Panc1 (cell line): ENCODE results near the gene STEAP1B. TPM values are rescaled to one million over a fixed set of nuclear protein-coding genes. Genes with fewer than 3 reads are reported as not detected.

ENCODE experiments used
- ATAC-seq: fragments of 200-7000 bp; cut with Tn5 transposase; 2 replicates; pipeline ENCODE4 v1.9.1; 2020; ENCODE audit warnings: mild to moderate bottlenecking, moderate library complexity
- BruUV-seq: library from RNA; stranded (reverse); fragments of 400-500 nt; replicated peaks from 2 replicates; lab custom pipeline; 2021; lab: Mats Ljungman, UMichigan
- CTCF ChIA-PET: fragments of 300-600 bp; sonication (Branson Sonifier 250); formaldehyde crosslinking; loops from one replicate; lab custom pipeline; 2022; ENCODE audit warnings: antibody characterized with exemption; lab: Charles Lee
- POLR2A ChIA-PET: fragments of 300-600 bp; sonication (Branson Sonifier 250); formaldehyde crosslinking; loops from one replicate; lab custom pipeline; 2022; ENCODE audit warnings: antibody characterized with exemption; lab: Charles Lee
- DNase-seq: peaks from one replicate; pipeline ENCODE4 v3.0.0-alpha.2; 2010; ENCODE audit warnings: low read depth, low spot score
- H3K27ac ChIP-seq: 2 replicates; pipeline ENCODE4 v1.5.1; 2011; ENCODE audit warnings: mild to moderate bottlenecking, low read length, inconsistent platforms
- H3K27me3 ChIP-seq: fragments of 200-500 bp; sonication (Bioruptor generic); 2 replicates; pipeline ENCODE4 v1.6.0; 2014; ENCODE audit warnings: low read length, inconsistent platforms; ENCODE audit not compliant: control insufficient read depth, insufficient read depth
- H3K36me3 ChIP-seq: fragments of 200-500 bp; sonication (Bioruptor generic); 2 replicates; pipeline ENCODE4 v1.5.1; 2014; ENCODE audit warnings: inconsistent platforms, mild to moderate bottlenecking, low read length, moderate library complexity; ENCODE audit not compliant: control insufficient read depth, insufficient read depth
- H3K4me1 ChIP-seq: 2 replicates; pipeline ENCODE4 v1.5.1; 2011; ENCODE audit warnings: inconsistent platforms, mild to moderate bottlenecking, low read length, moderate library complexity; ENCODE audit not compliant: control insufficient read depth, insufficient read depth
- H3K4me3 ChIP-seq, 2 experiments: 2 replicates each; pipeline ENCODE4 v1.5.1; 2011 to 2012; ENCODE audit warnings: low read depth in 2 of 2, low read length in 2 of 2, mild to moderate bottlenecking in 2 of 2, inconsistent platforms in 1 of 2, moderate library complexity in 1 of 2
- H3K9me3 ChIP-seq: fragments of 200-500 bp; sonication (Bioruptor generic); 2 replicates; pipeline ENCODE4 v1.5.1; 2014; ENCODE audit warnings: low read depth, mild to moderate bottlenecking, inconsistent platforms, low read length, moderate library complexity; ENCODE audit not compliant: control insufficient read depth, insufficient read depth
- POLR2AphosphoS5 ChIP-seq: IDR thresholded peaks from 2 replicates; pipeline ENCODE4 v1.6.1; 2012; ENCODE audit warnings: mild to moderate bottlenecking, low read depth, low read length, moderate library complexity
- SIN3A ChIP-seq: IDR thresholded peaks from 2 replicates; pipeline ENCODE4 v1.6.1; 2012; ENCODE audit warnings: low read depth, mild to moderate bottlenecking, low read length, moderate library complexity, borderline replicate concordance; ENCODE audit not compliant: insufficient read depth
- TCF7L2 ChIP-seq: IDR thresholded peaks from 2 replicates; pipeline ENCODE4 v1.6.1; 2011; ENCODE audit warnings: mild to moderate bottlenecking, low read depth, low read length, inconsistent platforms
- in situ Hi-C: cut with HindIII; loops from 2 replicates; pipeline ENCODE4 v1.10.0; 2016; ENCODE audit warnings: low sequenced_read_pairs, low pct_unique_long_range_greater_than_20kb
- intact Hi-C: fragments of 100-400 bp; cut with micrococcal nuclease; formaldehyde crosslinking; loops from one replicate; pipeline ENCODE4 v1.10.0; 2022; ENCODE audit not compliant: unreplicated experiment
- total RNA-seq: library from RNA; stranded (reverse); gene quantifications from one replicate; pipeline ENCODE4 v1.2.1, GENCODE V29; 2021; ENCODE audit not compliant: unreplicated experiment
- TF ChIP-seq, protein P1 (sequence below), 2 experiments: IDR thresholded peaks; 2 replicates each; pipeline ENCODE4 v1.6.1; 2011 to 2012; ENCODE audit warnings: low read depth in 2 of 2, control low read depth in 1 of 2, low read length in 1 of 2, mild to moderate bottlenecking in 1 of 2, moderate library complexity in 1 of 2; ENCODE audit not compliant: insufficient read depth in 1 of 2
- TF ChIP-seq, protein P2 (sequence below): fragments of 450-650 bp; IDR thresholded peaks from 2 replicates; pipeline ENCODE4 v1.5.1; 2017; ENCODE audit warnings: mild to moderate bottlenecking

Gene STEAP1B
- total RNA-seq, 1 experiment from 2014 or later = 3.3 TPM

DNA sequence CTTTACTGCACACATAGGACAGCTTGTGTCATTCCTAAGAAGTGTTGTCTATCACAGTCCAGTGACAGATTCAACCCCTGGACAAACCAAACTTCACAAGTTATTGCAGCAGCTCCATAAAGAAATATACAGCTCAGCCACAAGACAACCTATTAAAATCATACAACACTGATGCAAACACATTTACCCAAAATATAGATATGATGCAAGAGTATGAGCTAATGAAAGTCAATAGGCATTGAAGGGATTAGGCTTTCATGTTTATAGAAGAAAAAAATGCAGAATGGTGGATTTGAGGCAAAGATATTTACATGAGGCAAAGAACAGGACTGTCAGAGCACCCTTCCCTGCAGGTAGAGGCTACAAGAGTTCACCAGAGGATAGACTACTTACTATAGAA is 128.1 kb downstream of the STEAP1B start:
- no peak overlapping the region for H3K4me3 ChIP-seq
- CTCF ChIA-PET = no interaction called here
- no peak overlapping the region for H3K27ac ChIP-seq
- ATAC-seq = no peak
- in situ Hi-C loops (no loop called here), intact Hi-C loops (no loop called here)
- no peak for DNase-seq
- H3K4me1 ChIP-seq = no peaks in the 10 kb centered on the region
- H3K36me3 ChIP-seq = no peaks in the 10 kb centered on the region
- peaks cover 4% of the 10 kb centered on the region; the same call in 1 of the 2 replicates for H3K27me3 ChIP-seq
- no TSS peak for BruUV-seq
- POLR2A ChIA-PET = no interaction called here
- no peaks in the 10 kb centered on the region for H3K9me3 ChIP-seq
- TF ChIP-seq, protein P1, sequence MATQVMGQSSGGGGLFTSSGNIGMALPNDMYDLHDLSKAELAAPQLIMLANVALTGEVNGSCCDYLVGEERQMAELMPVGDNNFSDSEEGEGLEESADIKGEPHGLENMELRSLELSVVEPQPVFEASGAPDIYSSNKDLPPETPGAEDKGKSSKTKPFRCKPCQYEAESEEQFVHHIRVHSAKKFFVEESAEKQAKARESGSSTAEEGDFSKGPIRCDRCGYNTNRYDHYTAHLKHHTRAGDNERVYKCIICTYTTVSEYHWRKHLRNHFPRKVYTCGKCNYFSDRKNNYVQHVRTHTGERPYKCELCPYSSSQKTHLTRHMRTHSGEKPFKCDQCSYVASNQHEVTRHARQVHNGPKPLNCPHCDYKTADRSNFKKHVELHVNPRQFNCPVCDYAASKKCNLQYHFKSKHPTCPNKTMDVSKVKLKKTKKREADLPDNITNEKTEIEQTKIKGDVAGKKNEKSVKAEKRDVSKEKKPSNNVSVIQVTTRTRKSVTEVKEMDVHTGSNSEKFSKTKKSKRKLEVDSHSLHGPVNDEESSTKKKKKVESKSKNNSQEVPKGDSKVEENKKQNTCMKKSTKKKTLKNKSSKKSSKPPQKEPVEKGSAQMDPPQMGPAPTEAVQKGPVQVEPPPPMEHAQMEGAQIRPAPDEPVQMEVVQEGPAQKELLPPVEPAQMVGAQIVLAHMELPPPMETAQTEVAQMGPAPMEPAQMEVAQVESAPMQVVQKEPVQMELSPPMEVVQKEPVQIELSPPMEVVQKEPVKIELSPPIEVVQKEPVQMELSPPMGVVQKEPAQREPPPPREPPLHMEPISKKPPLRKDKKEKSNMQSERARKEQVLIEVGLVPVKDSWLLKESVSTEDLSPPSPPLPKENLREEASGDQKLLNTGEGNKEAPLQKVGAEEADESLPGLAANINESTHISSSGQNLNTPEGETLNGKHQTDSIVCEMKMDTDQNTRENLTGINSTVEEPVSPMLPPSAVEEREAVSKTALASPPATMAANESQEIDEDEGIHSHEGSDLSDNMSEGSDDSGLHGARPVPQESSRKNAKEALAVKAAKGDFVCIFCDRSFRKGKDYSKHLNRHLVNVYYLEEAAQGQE (IDR thresholded peaks at IDR 0.05; ENCODE audit: insufficient read depth in 1 of 2, low read depth in 2 of 2, low read length in 1 of 2) = no peak
- TF ChIP-seq POLR2AphosphoS5 (no peak), SIN3A (no peak), TCF7L2 (no peak)
- TF ChIP-seq, protein P2, sequence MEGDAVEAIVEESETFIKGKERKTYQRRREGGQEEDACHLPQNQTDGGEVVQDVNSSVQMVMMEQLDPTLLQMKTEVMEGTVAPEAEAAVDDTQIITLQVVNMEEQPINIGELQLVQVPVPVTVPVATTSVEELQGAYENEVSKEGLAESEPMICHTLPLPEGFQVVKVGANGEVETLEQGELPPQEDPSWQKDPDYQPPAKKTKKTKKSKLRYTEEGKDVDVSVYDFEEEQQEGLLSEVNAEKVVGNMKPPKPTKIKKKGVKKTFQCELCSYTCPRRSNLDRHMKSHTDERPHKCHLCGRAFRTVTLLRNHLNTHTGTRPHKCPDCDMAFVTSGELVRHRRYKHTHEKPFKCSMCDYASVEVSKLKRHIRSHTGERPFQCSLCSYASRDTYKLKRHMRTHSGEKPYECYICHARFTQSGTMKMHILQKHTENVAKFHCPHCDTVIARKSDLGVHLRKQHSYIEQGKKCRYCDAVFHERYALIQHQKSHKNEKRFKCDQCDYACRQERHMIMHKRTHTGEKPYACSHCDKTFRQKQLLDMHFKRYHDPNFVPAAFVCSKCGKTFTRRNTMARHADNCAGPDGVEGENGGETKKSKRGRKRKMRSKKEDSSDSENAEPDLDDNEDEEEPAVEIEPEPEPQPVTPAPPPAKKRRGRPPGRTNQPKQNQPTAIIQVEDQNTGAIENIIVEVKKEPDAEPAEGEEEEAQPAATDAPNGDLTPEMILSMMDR = no peak

Other genes starting within 250 kb of the STEAP1B start
- gene RAPGEF5, start 143.0 kb downstream of the STEAP1B start, total RNA-seq = 1.4 TPM
- gene IL6, start 227.0 kb upstream of the STEAP1B start, total RNA-seq = not detected